MM.1S (cell line): ENCODE data around the gene NME7.

Source experiments
- DNase-seq: peaks from one replicate; pipeline ENCODE4 v3.0.0-alpha.2; 2015
- H2AFZ ChIP-seq: fragments of 300-600 bp; sonication (generic); 2 replicates; pipeline ENCODE4 v1.6.0; 2016; ENCODE audit warnings: antibody characterized with exemption, low read length
- H3F3A ChIP-seq: fragments of 300-600 bp; sonication (generic); 2 replicates; pipeline ENCODE4 v1.6.1; 2016; ENCODE audit warnings: mild to moderate bottlenecking, antibody characterized with exemption, low read length, moderate library complexity, mixed read lengths; ENCODE audit not compliant: insufficient read depth
- H3K27ac ChIP-seq: fragments of 300-600 bp; sonication (generic); 2 replicates; pipeline ENCODE4 v1.5.1; 2016; ENCODE audit warnings: mild to moderate bottlenecking, low read length
- H3K27me3 ChIP-seq: fragments of 300-600 bp; sonication (generic); replicated peaks from 2 replicates; pipeline ENCODE4 v1.6.0; 2016; ENCODE audit warnings: low read length; ENCODE audit not compliant: insufficient read depth
- H3K36me3 ChIP-seq: fragments of 300-600 bp; sonication (generic); replicated peaks from 2 replicates; pipeline ENCODE4 v1.6.1; 2016; ENCODE audit warnings: mild to moderate bottlenecking, low read length, mixed read lengths; ENCODE audit not compliant: insufficient read depth
- H3K4me1 ChIP-seq: fragments of 300-600 bp; sonication (generic); 2 replicates; pipeline ENCODE4 v1.6.1; 2016; ENCODE audit warnings: low read length, mixed read lengths
- H3K4me2 ChIP-seq: fragments of 300-600 bp; sonication (generic); 2 replicates; pipeline ENCODE4 v1.6.0; 2016; ENCODE audit warnings: low read depth, low read length
- H3K4me3 ChIP-seq: fragments of 300-600 bp; sonication (generic); 2 replicates; pipeline ENCODE4 v1.5.1; 2016; ENCODE audit warnings: low read length, mixed read lengths
- H3K79me2 ChIP-seq: fragments of 300-600 bp; sonication (generic); 2 replicates; pipeline ENCODE4 v1.6.1; 2016; ENCODE audit warnings: mixed run types, low read length, mixed read lengths
- H3K9ac ChIP-seq: fragments of 300-600 bp; sonication (generic); 2 replicates; pipeline ENCODE4 v1.6.1; 2016; ENCODE audit warnings: low read length, mixed read lengths
- H3K9me2 ChIP-seq: fragments of 300-600 bp; sonication (generic); replicated peaks from 2 replicates; pipeline ENCODE4 v1.6.1; 2016; ENCODE audit warnings: mild to moderate bottlenecking, low read length, mixed read lengths; ENCODE audit not compliant: insufficient read depth
- H3K9me3 ChIP-seq: fragments of 300-600 bp; sonication (generic); replicated peaks from 2 replicates; pipeline ENCODE4 v1.6.1; 2016; ENCODE audit warnings: mild to moderate bottlenecking, low read length, mixed read lengths; ENCODE audit not compliant: insufficient read depth
- H4K20me1 ChIP-seq: fragments of 300-600 bp; sonication (generic); 2 replicates; pipeline ENCODE4 v1.6.1; 2016; ENCODE audit warnings: mild to moderate bottlenecking, low read length, moderate library complexity, mixed read lengths; ENCODE audit not compliant: insufficient read depth
- CTCF ChIP-seq: fragments of 300-600 bp; sonication (generic); IDR thresholded peaks from 2 replicates; pipeline ENCODE4 v1.5.1; 2016; ENCODE audit warnings: antibody characterized with exemption, low read length, mixed read lengths
- EZH2 ChIP-seq: fragments of 300-600 bp; sonication (generic); optimal IDR thresholded peaks from 2 replicates; pipeline ENCODE3; 2017; ENCODE audit warnings: low read depth, mild to moderate bottlenecking, antibody characterized with exemption, low read length, mixed read lengths
- EZH2phosphoT487 ChIP-seq: fragments of 300-600 bp; sonication (generic); IDR thresholded peaks from 2 replicates; pipeline ENCODE4 v1.6.1; 2018; ENCODE audit warnings: antibody characterized with exemption, low read length

The NME7 gene

DNA sequence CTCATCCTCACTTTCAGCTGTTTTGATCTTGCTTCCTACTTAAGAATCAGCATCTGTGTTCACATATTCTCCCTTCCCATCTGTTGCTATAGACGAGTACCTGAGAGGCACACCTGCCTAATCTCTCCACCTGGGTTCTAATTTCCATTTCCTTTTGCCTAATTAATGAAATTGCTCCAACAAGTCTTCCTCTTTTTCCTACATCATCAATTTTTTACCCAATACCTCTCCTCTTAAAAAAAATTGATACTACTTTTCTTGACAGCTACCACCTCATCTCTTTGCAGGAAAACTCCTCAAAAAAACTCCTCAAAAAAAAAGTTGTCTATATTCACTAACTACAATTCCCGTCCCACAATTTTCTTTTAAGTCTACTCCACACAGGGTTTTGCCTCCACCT is 71.8 kb downstream of the NME7 start:
- Histone ChIP-seq H3F3A (no peaks in the 10 kb centered on the region), H3K4me1 (no peaks in the 10 kb centered on the region), H2AFZ (no peak overlapping the region), H3K4me2 (no peak overlapping the region), H3K9me3 (no peaks in the 10 kb centered on the region), H3K9me2 (no peaks in the 10 kb centered on the region), H3K4me3 (no peak overlapping the region), H3K79me2 (no peaks in the 10 kb centered on the region), H3K36me3 (no peaks in the 10 kb centered on the region), H3K27me3 (no peaks in the 10 kb centered on the region), H3K27ac (no peak overlapping the region), H3K9ac (no peak overlapping the region), H4K20me1 (no peaks in the 10 kb centered on the region)
- TF ChIP-seq EZH2phosphoT487 (no peak), EZH2 (no peak), CTCF (no peak)
- no peak for DNase-seq

GRCh38 chr1:169295425-169295824 is 72.2 kb downstream of the NME7 start:
- Histone ChIP-seq H3K4me3 (no peak overlapping the region), H3K9me2 (no peaks in the 10 kb centered on the region), H3K9me3 (no peaks in the 10 kb centered on the region), H4K20me1 (no peaks in the 10 kb centered on the region), H3K4me2 (no peak overlapping the region), H3K79me2 (no peaks in the 10 kb centered on the region), H3K27me3 (no peaks in the 10 kb centered on the region), H3F3A (no peaks in the 10 kb centered on the region), H3K27ac (no peak overlapping the region), H2AFZ (no peak overlapping the region), H3K36me3 (no peaks in the 10 kb centered on the region), H3K4me1 (no peaks in the 10 kb centered on the region), H3K9ac (no peak overlapping the region)
- DNase-seq = no peak
- TF ChIP-seq EZH2phosphoT487 = no peak
- no peak for TF ChIP-seq CTCF
- TF ChIP-seq EZH2 = no peak

DNA sequence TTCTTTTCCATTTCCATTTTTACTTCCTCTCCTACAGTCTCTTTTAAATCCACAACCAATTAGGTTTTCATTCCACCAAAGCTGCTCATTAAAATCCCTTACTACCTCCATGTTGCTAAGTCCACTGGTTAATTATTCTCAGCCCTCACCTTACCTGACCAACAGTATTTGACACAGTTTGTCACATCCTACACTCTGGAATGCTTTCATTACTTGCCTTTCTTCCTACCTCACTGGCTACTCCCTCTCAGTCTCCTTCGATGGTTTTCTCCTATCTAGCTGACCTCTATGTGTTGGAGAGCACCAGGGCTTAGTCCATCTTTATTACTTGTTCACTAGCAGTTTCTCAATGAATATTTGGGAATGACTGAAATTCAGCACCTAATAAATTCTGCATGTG is 78.6 kb downstream of the NME7 start:
- Histone ChIP-seq H3K79me2 (no peaks in the 10 kb centered on the region), H2AFZ (no peak overlapping the region), H3K36me3 (no peaks in the 10 kb centered on the region), H3K27ac (no peak overlapping the region), H3K4me3 (no peak overlapping the region), H3K9ac (no peak overlapping the region), H3K27me3 (no peaks in the 10 kb centered on the region), H3K4me2 (no peak overlapping the region), H3F3A (no peaks in the 10 kb centered on the region), H3K9me3 (no peaks in the 10 kb centered on the region), H3K4me1 (no peaks in the 10 kb centered on the region), H3K9me2 (no peaks in the 10 kb centered on the region), H4K20me1 (no peaks in the 10 kb centered on the region)
- no peak for DNase-seq
- no peak for TF ChIP-seq EZH2phosphoT487
- no peak for TF ChIP-seq EZH2
- no peak for TF ChIP-seq CTCF

- no peaks in the 10 kb centered on the region for H3K9me3 ChIP-seq
- H3K4me3 ChIP-seq = no peak overlapping the region
- no peaks in the 10 kb centered on the region for H3K36me3 ChIP-seq
- H3K27me3 ChIP-seq = no peaks in the 10 kb centered on the region
- H3K27ac ChIP-seq = no peak overlapping the region
- DNase-seq = no peak
- no peak overlapping the region for H3K9ac ChIP-seq
- TF ChIP-seq EZH2phosphoT487 = no peak
- no peak for TF ChIP-seq CTCF
- TF ChIP-seq EZH2 = no peak
- H3K79me2 ChIP-seq = no peaks in the 10 kb centered on the region
- H4K20me1 ChIP-seq = no peaks in the 10 kb centered on the region
- no peak overlapping the region for H3K4me2 ChIP-seq
- no peaks in the 10 kb centered on the region for H3K4me1 ChIP-seq
- H3K9me2 ChIP-seq = no peaks in the 10 kb centered on the region
- H2AFZ ChIP-seq = no peak overlapping the region
- no peaks in the 10 kb centered on the region for H3F3A ChIP-seq
Observed at GRCh38 chr1:169288011-169288414, 79.6 kb downstream of the NME7 start.
